Measurements from ENCODE around the gene WDR72. TPM values are rescaled to one million over a fixed set of nuclear protein-coding genes. Genes with fewer than 3 reads are reported as not detected.

WDR72 gene
- total and polyA plus RNA-seq, 3 experiments from 2014 or later = not detected

Other genes starting within 250 kb of the WDR72 start
- gene UNC13C, start 218.8 kb upstream of the WDR72 start, total RNA-seq = not detected
- gene UNC13C, start 218.8 kb upstream of the WDR72 start, polyA plus RNA-seq = not detected

All from CD8-positive, alpha-beta memory T cell (primary cell).